GM23338 (cell line): ENCODE results near the gene C16orf90. TPM values are rescaled to one million over a fixed set of nuclear protein-coding genes. Genes with fewer than 3 reads are reported as not detected.
A peak's percentile ranks its signal among the peaks of the same experiment; 100 is the strongest.

ENCODE experiments used
- ATAC-seq: fragments of 200-7000 bp; cut with Tn5 transposase; 3 replicates; pipeline ENCODE4 v1.9.1; 2020
- DNase-seq: peaks from one replicate; pipeline ENCODE4 v3.0.0-alpha.2; 2015; ENCODE audit warnings: low spot score
- H2AFZ ChIP-seq: fragments of 200-600 bp; sonication (generic); 2 replicates; pipeline ENCODE4 v1.8.0; 2016; ENCODE audit warnings: antibody characterized with exemption, mild to moderate bottlenecking, moderate library complexity
- H3F3A ChIP-seq: fragments of 200-600 bp; sonication (generic); replicated peaks from 2 replicates; pipeline ENCODE4 v1.8.0; 2017; ENCODE audit warnings: antibody characterized with exemption, mixed run types, low read depth
- H3K27ac ChIP-seq: fragments of 200-600 bp; sonication (generic); 2 replicates; pipeline ENCODE4 v1.6.1; 2016; ENCODE audit warnings: low read depth
- H3K27me3 ChIP-seq: fragments of 200-600 bp; sonication (generic); 2 replicates; pipeline ENCODE4 v1.8.0; 2016; ENCODE audit warnings: mild to moderate bottlenecking, mixed run types, moderate library complexity; ENCODE audit not compliant: insufficient read depth
- H3K36me3 ChIP-seq: fragments of 200-600 bp; sonication (generic); 2 replicates; pipeline ENCODE4 v1.8.0; 2016; ENCODE audit warnings: mild to moderate bottlenecking; ENCODE audit not compliant: insufficient read depth
- H3K4me1 ChIP-seq: fragments of 200-600 bp; sonication (generic); 2 replicates; pipeline ENCODE4 v1.8.0; 2016; ENCODE audit warnings: mild to moderate bottlenecking, moderate library complexity; ENCODE audit not compliant: insufficient read depth
- H3K4me2 ChIP-seq: fragments of 200-600 bp; sonication (generic); 2 replicates; pipeline ENCODE4 v1.7.1; 2017; ENCODE audit warnings: mixed run types
- H3K4me3 ChIP-seq: fragments of 200-600 bp; sonication (generic); 2 replicates; pipeline ENCODE4 v1.6.1; 2016; ENCODE audit warnings: mixed run types
- H3K79me2 ChIP-seq: fragments of 200-600 bp; sonication (generic); replicated peaks from 2 replicates; pipeline ENCODE4 v1.8.0; 2017; ENCODE audit warnings: mild to moderate bottlenecking; ENCODE audit not compliant: insufficient read depth
- H3K9me2 ChIP-seq: fragments of 200-600 bp; sonication (generic); 2 replicates; pipeline ENCODE4 v1.8.0; 2017; ENCODE audit not compliant: insufficient read depth
- H4K20me1 ChIP-seq: fragments of 200-600 bp; sonication (generic); replicated peaks from 2 replicates; pipeline ENCODE4 v1.8.0; 2017; ENCODE audit warnings: mild to moderate bottlenecking; ENCODE audit not compliant: insufficient read depth
- H3K27ac Mint-ChIP-seq: 2 replicates; pipeline ENCODE4 v1.8.0; 2020; ENCODE audit warnings: inconsistent platforms, mild to moderate bottlenecking, moderate library complexity, mixed read lengths
- H3K27me3 Mint-ChIP-seq: 3 replicates; pipeline ENCODE4 v1.8.0; 2022; ENCODE audit warnings: low read depth, mild to moderate bottlenecking, moderate library complexity, mixed read lengths, inconsistent platforms; ENCODE audit not compliant: insufficient read depth, poor library complexity
- H3K36me3 Mint-ChIP-seq: 3 replicates; pipeline ENCODE4 v1.8.0; 2021; ENCODE audit warnings: low read depth, mild to moderate bottlenecking, inconsistent platforms, moderate library complexity, mixed read lengths
- H3K4me1 Mint-ChIP-seq: 3 replicates; pipeline ENCODE4 v1.8.0; 2020; ENCODE audit warnings: mild to moderate bottlenecking, inconsistent platforms, mixed read lengths
- H3K4me3 Mint-ChIP-seq: 3 replicates; pipeline ENCODE4 v1.8.0; 2021; ENCODE audit warnings: moderate library complexity, mild to moderate bottlenecking, inconsistent platforms, mixed read lengths
- H3K9me3 Mint-ChIP-seq: 3 replicates; pipeline ENCODE4 v1.8.0; 2020; ENCODE audit warnings: moderate library complexity, mild to moderate bottlenecking, inconsistent platforms, mixed read lengths
- EZH2 ChIP-seq: fragments of 200-600 bp; sonication (generic); IDR thresholded peaks from one replicate; pipeline ENCODE4 v1.8.0; 2017; ENCODE audit warnings: antibody characterized with exemption, mild to moderate bottlenecking, low read depth; ENCODE audit not compliant: unreplicated experiment
- NANOG ChIP-seq: IDR thresholded peaks from 2 replicates; pipeline ENCODE4 v1.6.1; 2016; ENCODE audit warnings: antibody characterized with exemption, borderline replicate concordance
- POLR2AphosphoS5 ChIP-seq: IDR thresholded peaks from 2 replicates; pipeline ENCODE4 v1.6.1; 2016; ENCODE audit warnings: antibody characterized with exemption, low read depth
- STAT1 ChIP-seq: IDR thresholded peaks from one replicate; pipeline ENCODE4 v1.6.1; 2016; ENCODE audit warnings: antibody characterized with exemption; ENCODE audit not compliant: unreplicated experiment
- ZNF331 ChIP-seq: fragments of 250-450 bp; sonication (Bioruptor Pico); IDR thresholded peaks from 2 replicates; pipeline ENCODE4 v1.5.0; 2020; ENCODE audit warnings: low read depth, mild to moderate bottlenecking, moderate library complexity
- polyA plus RNA-seq: library from polyadenylated mRNA; unstranded; fragments of >200 nt; fragmentation: Nextera tagmentation; extraction: Ambion mirVana; gene quantifications from 2 replicates; pipeline ENCODE4 v1.2.1, GENCODE V29; 2016
- total RNA-seq: library from RNA; depleted of rRNA; stranded (reverse); fragments of >200 nt; shearing (Covaris generic); gene quantifications from 2 replicates; pipeline ENCODE4 v1.2.3, GENCODE V29; 2014
- TF ChIP-seq, protein P1 (sequence below): fragments of 250-450 bp; sonication (Bioruptor Pico); IDR thresholded peaks from 2 replicates; pipeline ENCODE4 v1.5.0; 2020; ENCODE audit warnings: mild to moderate bottlenecking, moderate library complexity
- TF ChIP-seq, protein P2 (sequence below), 2 experiments: fragments of 200-600 bp in 1 of 2; sonication (generic) in 1 of 2; conservative IDR thresholded peaks; 2 replicates each; pipeline versions ENCODE4 v1.5.1 to v1.6.1; 2016 to 2017; ENCODE audit warnings: antibody characterized with exemption in 2 of 2, low read depth in 2 of 2, mild to moderate bottlenecking in 2 of 2, moderate library complexity in 1 of 2

C16orf90 gene
- total and polyA plus RNA-seq, 2 experiments from 2014 or later, result not detected

DNA sequence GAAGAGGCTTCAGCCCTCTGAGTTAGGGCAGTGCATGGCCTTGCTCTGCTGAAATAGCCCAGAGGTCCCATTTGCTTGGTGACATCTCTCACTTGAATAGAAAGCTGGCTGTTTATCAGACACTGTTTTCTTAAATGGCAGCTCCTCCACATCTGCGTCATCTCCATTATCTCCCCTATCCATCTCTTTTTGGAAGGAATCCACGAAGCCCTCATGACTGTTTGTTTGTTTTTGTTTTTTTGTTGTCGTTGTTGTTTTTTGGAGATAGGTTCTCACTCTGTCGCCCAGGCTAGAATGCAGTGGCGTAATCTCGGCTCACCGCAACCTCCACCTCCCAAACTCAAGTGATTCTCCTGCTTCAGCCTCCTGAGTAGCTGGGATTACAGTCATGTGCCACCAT, 35.2 kb downstream of the C16orf90 start (continued):
- TF ChIP-seq, protein P1, sequence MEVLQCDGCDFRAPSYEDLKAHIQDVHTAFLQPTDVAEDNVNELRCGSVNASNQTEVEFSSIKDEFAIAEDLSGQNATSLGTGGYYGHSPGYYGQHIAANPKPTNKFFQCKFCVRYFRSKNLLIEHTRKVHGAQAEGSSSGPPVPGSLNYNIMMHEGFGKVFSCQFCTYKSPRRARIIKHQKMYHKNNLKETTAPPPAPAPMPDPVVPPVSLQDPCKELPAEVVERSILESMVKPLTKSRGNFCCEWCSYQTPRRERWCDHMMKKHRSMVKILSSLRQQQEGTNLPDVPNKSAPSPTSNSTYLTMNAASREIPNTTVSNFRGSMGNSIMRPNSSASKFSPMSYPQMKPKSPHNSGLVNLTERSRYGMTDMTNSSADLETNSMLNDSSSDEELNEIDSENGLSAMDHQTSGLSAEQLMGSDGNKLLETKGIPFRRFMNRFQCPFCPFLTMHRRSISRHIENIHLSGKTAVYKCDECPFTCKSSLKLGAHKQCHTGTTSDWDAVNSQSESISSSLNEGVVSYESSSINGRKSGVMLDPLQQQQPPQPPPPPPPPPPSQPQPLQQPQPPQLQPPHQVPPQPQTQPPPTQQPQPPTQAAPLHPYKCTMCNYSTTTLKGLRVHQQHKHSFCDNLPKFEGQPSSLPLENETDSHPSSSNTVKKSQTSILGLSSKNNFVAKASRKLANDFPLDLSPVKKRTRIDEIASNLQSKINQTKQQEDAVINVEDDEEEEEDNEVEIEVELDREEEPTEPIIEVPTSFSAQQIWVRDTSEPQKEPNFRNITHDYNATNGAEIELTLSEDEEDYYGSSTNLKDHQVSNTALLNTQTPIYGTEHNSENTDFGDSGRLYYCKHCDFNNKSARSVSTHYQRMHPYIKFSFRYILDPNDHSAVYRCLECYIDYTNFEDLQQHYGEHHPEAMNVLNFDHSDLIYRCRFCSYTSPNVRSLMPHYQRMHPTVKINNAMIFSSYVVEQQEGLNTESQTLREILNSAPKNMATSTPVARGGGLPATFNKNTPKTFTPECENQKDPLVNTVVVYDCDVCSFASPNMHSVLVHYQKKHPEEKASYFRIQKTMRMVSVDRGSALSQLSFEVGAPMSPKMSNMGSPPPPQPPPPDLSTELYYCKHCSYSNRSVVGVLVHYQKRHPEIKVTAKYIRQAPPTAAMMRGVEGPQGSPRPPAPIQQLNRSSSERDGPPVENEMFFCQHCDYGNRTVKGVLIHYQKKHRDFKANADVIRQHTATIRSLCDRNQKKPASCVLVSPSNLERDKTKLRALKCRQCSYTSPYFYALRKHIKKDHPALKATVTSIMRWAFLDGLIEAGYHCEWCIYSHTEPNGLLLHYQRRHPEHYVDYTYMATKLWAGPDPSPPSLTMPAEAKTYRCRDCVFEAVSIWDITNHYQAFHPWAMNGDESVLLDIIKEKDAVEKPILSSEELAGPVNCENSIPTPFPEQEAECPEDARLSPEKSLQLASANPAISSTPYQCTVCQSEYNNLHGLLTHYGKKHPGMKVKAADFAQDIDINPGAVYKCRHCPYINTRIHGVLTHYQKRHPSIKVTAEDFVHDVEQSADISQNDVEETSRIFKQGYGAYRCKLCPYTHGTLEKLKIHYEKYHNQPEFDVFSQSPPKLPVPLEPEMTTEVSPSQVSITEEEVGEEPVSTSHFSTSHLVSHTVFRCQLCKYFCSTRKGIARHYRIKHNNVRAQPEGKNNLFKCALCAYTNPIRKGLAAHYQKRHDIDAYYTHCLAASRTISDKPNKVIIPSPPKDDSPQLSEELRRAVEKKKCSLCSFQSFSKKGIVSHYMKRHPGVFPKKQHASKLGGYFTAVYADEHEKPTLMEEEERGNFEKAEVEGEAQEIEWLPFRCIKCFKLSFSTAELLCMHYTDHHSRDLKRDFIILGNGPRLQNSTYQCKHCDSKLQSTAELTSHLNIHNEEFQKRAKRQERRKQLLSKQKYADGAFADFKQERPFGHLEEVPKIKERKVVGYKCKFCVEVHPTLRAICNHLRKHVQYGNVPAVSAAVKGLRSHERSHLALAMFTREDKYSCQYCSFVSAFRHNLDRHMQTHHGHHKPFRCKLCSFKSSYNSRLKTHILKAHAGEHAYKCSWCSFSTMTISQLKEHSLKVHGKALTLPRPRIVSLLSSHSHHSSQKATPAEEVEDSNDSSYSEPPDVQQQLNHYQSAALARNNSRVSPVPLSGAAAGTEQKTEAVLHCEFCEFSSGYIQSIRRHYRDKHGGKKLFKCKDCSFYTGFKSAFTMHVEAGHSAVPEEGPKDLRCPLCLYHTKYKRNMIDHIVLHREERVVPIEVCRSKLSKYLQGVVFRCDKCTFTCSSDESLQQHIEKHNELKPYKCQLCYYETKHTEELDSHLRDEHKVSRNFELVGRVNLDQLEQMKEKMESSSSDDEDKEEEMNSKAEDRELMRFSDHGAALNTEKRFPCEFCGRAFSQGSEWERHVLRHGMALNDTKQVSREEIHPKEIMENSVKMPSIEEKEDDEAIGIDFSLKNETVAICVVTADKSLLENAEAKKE, result no peak

DNA sequence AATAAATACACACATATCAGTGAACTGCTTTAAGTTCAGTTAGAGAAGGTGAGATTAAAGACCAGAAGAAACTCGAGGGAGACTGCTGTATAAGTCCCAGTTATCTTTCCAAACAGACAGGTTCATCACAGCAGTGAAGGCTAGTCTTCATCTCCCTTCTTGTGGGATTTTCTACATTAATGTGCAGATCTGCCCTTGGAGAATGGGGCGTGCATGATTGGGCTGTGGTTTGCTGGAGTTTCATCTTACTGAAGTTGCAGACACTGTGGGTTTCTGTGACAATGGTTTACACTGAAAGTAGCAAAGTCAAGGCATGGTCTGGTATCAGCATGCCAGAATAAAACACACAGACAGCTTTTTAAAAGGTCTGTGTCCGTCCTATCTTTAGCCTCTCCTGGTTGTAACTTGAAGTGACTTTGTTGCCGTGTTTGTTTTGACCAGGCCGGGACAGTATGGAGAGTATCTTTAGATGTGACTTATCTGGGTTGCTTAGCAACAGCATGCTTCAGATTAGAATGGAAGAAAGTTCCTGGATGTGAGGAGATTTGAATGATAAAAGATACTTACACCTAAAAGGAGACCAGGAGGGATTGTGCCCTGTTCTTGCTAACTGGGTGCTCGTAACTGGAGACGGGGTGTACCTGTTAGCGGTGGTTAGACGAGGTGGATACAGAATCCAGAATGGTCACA, 35.7 kb downstream of the C16orf90 start:
- no peaks in the 10 kb centered on the region for H3K9me3 Mint-ChIP-seq
- Histone ChIP-seq H3K9me2 (no peaks in the 10 kb centered on the region), H3K4me2 (peak overlapping the region; percentile 83), H3K27me3 (no peaks in the 10 kb centered on the region), H3K4me1 (peaks cover 47% of the 10 kb centered on the region), H2AFZ (no peak overlapping the region), H3K36me3 (no peaks in the 10 kb centered on the region), H3K27ac (no peak overlapping the region), H3K4me3 (peak overlapping the region; percentile 89), H3K79me2 (peaks cover 57% of the 10 kb centered on the region), H4K20me1 (peaks cover 30% of the 10 kb centered on the region), H3F3A (peaks cover 11% of the 10 kb centered on the region)
- ATAC-seq (peak; percentile 14), DNase-seq (peak; percentile 87)
- peaks cover 19% of the 10 kb centered on the region for H3K27me3 Mint-ChIP-seq
- no peak overlapping the region for H3K27ac Mint-ChIP-seq
- H3K4me1 Mint-ChIP-seq, result peaks cover 42% of the 10 kb centered on the region
- no peaks in the 10 kb centered on the region for H3K36me3 Mint-ChIP-seq
- H3K4me3 Mint-ChIP-seq, result peak overlapping the region; percentile 93
- TF ChIP-seq, protein P1, result no peak
- TF ChIP-seq NANOG (no peak), POLR2AphosphoS5 (no peak), STAT1 (no peak), EZH2 (no peak), ZNF331 (no peak)
- TF ChIP-seq, protein P2, sequence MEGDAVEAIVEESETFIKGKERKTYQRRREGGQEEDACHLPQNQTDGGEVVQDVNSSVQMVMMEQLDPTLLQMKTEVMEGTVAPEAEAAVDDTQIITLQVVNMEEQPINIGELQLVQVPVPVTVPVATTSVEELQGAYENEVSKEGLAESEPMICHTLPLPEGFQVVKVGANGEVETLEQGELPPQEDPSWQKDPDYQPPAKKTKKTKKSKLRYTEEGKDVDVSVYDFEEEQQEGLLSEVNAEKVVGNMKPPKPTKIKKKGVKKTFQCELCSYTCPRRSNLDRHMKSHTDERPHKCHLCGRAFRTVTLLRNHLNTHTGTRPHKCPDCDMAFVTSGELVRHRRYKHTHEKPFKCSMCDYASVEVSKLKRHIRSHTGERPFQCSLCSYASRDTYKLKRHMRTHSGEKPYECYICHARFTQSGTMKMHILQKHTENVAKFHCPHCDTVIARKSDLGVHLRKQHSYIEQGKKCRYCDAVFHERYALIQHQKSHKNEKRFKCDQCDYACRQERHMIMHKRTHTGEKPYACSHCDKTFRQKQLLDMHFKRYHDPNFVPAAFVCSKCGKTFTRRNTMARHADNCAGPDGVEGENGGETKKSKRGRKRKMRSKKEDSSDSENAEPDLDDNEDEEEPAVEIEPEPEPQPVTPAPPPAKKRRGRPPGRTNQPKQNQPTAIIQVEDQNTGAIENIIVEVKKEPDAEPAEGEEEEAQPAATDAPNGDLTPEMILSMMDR (conservative IDR thresholded peaks at IDR 0.05; ENCODE audit: low read depth in 2 of 2), result no peak
